Measurements from ENCODE around the gene CENPX. TPM values are rescaled to one million over a fixed set of nuclear protein-coding genes. Genes with fewer than 3 reads are reported as not detected.

The CENPX gene
- polyA plus RNA-seq, 1 donor (not counting 4 experiments of a cell fraction or from before 2014, with no cell fraction given): 48.2 TPM

DNA sequence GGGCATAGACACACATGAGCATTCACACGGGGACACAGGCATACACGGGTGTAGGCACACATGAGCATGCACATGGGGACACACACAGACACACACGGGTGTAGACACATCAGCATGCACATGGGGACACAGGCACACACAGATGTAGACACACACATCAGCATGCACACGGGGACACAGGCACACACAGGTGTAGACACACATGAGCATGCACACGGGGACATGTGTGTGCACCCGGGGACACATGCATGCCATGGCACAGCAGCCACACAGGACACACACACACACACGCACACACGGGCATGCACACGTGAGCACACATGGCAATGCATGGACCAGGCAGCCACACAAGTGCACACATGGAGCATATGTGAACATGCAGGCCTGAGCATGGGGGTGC is 20.0 kb upstream of the CENPX start:
- TF ChIP-seq, protein P1, sequence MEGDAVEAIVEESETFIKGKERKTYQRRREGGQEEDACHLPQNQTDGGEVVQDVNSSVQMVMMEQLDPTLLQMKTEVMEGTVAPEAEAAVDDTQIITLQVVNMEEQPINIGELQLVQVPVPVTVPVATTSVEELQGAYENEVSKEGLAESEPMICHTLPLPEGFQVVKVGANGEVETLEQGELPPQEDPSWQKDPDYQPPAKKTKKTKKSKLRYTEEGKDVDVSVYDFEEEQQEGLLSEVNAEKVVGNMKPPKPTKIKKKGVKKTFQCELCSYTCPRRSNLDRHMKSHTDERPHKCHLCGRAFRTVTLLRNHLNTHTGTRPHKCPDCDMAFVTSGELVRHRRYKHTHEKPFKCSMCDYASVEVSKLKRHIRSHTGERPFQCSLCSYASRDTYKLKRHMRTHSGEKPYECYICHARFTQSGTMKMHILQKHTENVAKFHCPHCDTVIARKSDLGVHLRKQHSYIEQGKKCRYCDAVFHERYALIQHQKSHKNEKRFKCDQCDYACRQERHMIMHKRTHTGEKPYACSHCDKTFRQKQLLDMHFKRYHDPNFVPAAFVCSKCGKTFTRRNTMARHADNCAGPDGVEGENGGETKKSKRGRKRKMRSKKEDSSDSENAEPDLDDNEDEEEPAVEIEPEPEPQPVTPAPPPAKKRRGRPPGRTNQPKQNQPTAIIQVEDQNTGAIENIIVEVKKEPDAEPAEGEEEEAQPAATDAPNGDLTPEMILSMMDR (optimal IDR thresholded peaks at IDR 0.05 in 1 of 3, IDR thresholded peaks at IDR 0.05 in 1 of 3, conservative IDR thresholded peaks at IDR 0.05 in 1 of 3; ENCODE audit: extremely low read depth in 1 of 3, insufficient read depth in 2 of 3, low read length in 3 of 3): no peak
- TF ChIP-seq EZH2 (IDR thresholded peaks at IDR 0.05; ENCODE audit: low read length): no peak

DNA sequence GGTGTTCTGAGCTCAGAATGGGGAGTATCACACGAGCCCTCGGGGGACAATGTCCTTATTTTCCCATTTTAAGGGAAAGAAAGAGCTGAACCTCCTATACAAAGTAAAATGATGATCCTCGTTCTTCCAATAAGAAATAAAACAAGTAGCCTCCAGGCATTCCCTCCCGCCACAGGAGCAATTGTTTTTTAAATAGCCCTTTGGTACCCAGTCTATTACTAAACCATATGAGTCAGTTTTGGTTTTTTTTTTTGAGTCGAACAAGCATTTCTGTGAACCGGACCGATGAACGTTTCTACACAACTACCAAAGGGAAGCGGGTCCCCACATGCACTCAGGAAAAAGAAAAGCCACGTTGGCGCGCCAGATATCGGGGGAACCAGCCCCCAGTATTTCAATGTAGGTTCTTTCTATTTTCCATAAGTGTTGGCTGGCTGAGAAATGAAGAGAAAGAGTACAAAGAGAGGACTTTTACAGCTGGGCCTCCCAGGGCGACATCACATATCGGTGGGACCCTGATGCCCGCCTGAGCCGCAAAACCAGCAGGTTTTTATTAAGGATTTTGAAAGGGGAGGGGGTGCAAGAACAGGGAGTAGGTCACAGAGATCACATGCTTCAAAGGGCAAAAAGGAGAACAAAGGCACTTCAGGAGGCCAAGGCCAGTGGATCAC is 18.6 kb upstream of the CENPX start:
- TF ChIP-seq, protein P1 (optimal IDR thresholded peaks at IDR 0.05 in 1 of 3, IDR thresholded peaks at IDR 0.05 in 1 of 3, conservative IDR thresholded peaks at IDR 0.05 in 1 of 3; ENCODE audit: extremely low read depth in 1 of 3, insufficient read depth in 2 of 3, low read length in 3 of 3): no peak
- TF ChIP-seq EZH2 (IDR thresholded peaks at IDR 0.05; ENCODE audit: low read length): no peak
- Histone ChIP-seq H3K9me1 (ENCODE audit: control insufficient read depth, extremely low read depth, insufficient read depth, low read length) (no peaks in the 10 kb centered on the region), H2AFZ (ENCODE audit: control insufficient read depth, low read length) (no peak overlapping the region), H3K9ac (ENCODE audit: control insufficient read depth, extremely low read depth, insufficient read depth, low read length) (no peak overlapping the region), H3K4me3 (ENCODE audit: control insufficient read depth in 2 of 3, extremely low read depth in 1 of 3, insufficient read depth in 2 of 3, low read depth in 1 of 3, low read length in 3 of 3) (no peak overlapping the region), H3K27ac (ENCODE audit: control insufficient read depth, insufficient read depth, low read length) (no peak overlapping the region), H3K4me2 (ENCODE audit: control insufficient read depth, extremely low read depth, insufficient read depth, low read depth, low read length) (no peak overlapping the region), H3K27me3 (ENCODE audit: control insufficient read depth, extremely low read depth, insufficient read depth, low read length) (no peaks in the 10 kb centered on the region), H3K79me2 (ENCODE audit: control insufficient read depth, insufficient read depth, low read length) (no peaks in the 10 kb centered on the region), H3K4me1 (ENCODE audit: control insufficient read depth, extremely low read depth, insufficient read depth, low read length) (peaks cover 8% of the 10 kb centered on the region), H3K36me3 (ENCODE audit: control insufficient read depth in 2 of 2, extremely low read depth in 1 of 2, insufficient read depth in 2 of 2, low read length in 2 of 2) (no peaks in the 10 kb centered on the region), H3K9me3 (ENCODE audit: control insufficient read depth, low read depth, low read length) (no peaks in the 10 kb centered on the region), H4K20me1 (ENCODE audit: control insufficient read depth, extremely low read depth, insufficient read depth, low read length) (no peaks in the 10 kb centered on the region)
- DNase-seq (ENCODE audit: low read depth, low spot score): no peak
- FAIRE-seq: no peak
- dilution Hi-C loops (cut with MboI; ENCODE audit: extremely low pct_ligation_motif_present, low sequenced_read_pairs): no loop called here

More for the DNA sequence above, 20.0 kb upstream of the CENPX start:
- Histone ChIP-seq H3K4me1 (ENCODE audit: control insufficient read depth, extremely low read depth, insufficient read depth, low read length) (peaks cover 4% of the 10 kb centered on the region), H3K9ac (ENCODE audit: control insufficient read depth, extremely low read depth, insufficient read depth, low read length) (no peak overlapping the region), H3K9me1 (ENCODE audit: control insufficient read depth, extremely low read depth, insufficient read depth, low read length) (no peaks in the 10 kb centered on the region), H4K20me1 (ENCODE audit: control insufficient read depth, extremely low read depth, insufficient read depth, low read length) (no peaks in the 10 kb centered on the region), H3K79me2 (ENCODE audit: control insufficient read depth, insufficient read depth, low read length) (no peaks in the 10 kb centered on the region), H3K36me3 (ENCODE audit: control insufficient read depth in 2 of 2, extremely low read depth in 1 of 2, insufficient read depth in 2 of 2, low read length in 2 of 2) (peaks cover 0 to 1% of the 10 kb centered on the region in 2 experiments), H3K27ac (ENCODE audit: control insufficient read depth, insufficient read depth, low read length) (no peak overlapping the region), H2AFZ (ENCODE audit: control insufficient read depth, low read length) (no peak overlapping the region), H3K27me3 (ENCODE audit: control insufficient read depth, extremely low read depth, insufficient read depth, low read length) (no peaks in the 10 kb centered on the region), H3K4me3 (ENCODE audit: control insufficient read depth in 2 of 3, extremely low read depth in 1 of 3, insufficient read depth in 2 of 3, low read depth in 1 of 3, low read length in 3 of 3) (no peak overlapping the region), H3K9me3 (ENCODE audit: control insufficient read depth, low read depth, low read length) (no peaks in the 10 kb centered on the region), H3K4me2 (ENCODE audit: control insufficient read depth, extremely low read depth, insufficient read depth, low read depth, low read length) (no peak overlapping the region)
- DNase-seq (ENCODE audit: low read depth, low spot score): no peak
- FAIRE-seq: no peak
- dilution Hi-C loops (cut with MboI; ENCODE audit: extremely low pct_ligation_motif_present, low sequenced_read_pairs): no loop called here
